Measurements from ENCODE around the gene C6orf62.

GRCh38 chr6:24690593-24690992 is 28.4 kb downstream of the C6orf62 start:
- TF ChIP-seq, protein P1, sequence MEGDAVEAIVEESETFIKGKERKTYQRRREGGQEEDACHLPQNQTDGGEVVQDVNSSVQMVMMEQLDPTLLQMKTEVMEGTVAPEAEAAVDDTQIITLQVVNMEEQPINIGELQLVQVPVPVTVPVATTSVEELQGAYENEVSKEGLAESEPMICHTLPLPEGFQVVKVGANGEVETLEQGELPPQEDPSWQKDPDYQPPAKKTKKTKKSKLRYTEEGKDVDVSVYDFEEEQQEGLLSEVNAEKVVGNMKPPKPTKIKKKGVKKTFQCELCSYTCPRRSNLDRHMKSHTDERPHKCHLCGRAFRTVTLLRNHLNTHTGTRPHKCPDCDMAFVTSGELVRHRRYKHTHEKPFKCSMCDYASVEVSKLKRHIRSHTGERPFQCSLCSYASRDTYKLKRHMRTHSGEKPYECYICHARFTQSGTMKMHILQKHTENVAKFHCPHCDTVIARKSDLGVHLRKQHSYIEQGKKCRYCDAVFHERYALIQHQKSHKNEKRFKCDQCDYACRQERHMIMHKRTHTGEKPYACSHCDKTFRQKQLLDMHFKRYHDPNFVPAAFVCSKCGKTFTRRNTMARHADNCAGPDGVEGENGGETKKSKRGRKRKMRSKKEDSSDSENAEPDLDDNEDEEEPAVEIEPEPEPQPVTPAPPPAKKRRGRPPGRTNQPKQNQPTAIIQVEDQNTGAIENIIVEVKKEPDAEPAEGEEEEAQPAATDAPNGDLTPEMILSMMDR (IDR thresholded peaks at IDR 0.05; ENCODE audit: poor library complexity), result no peak
- TF ChIP-seq EZH2phosphoT487 (IDR thresholded peaks at IDR 0.05; ENCODE audit: low read depth, severe bottlenecking, unreplicated experiment), result no peak
- TF ChIP-seq EZH2 (IDR thresholded peaks at IDR 0.05; ENCODE audit: borderline replicate concordance), result no peak
